GM18861 (cell line): ENCODE data around the gene SDK1.
"Not testable (repeated sequence)": the region's sequence is repeated elsewhere in the genome, so short reads cannot be mapped to it uniquely, and the experiment has no call there.

Experiments
- ATAC-seq: cut with Tn5 transposase; IDR thresholded peaks from one replicate; pipeline ENCODE4 v1.9.1; 2021; ENCODE audit not compliant: unreplicated experiment

SDK1 gene

GRCh38 chr7:4226524-4226882 is 925.5 kb downstream of the SDK1 start:
- ATAC-seq, result no peak

- ATAC-seq, result no peak
Measured at GRCh38 chr7:4227105-4228010, 926.3 kb downstream of the SDK1 start.

GRCh38 chr7:4230352-4230751 is 929.3 kb downstream of the SDK1 start:
- ATAC-seq, result no peak

GRCh38 chr7:4233146-4233545 is 932.1 kb downstream of the SDK1 start:
- no peak for ATAC-seq

- ATAC-seq, result no peak
Measured at GRCh38 chr7:4233621-4234497, 932.8 kb downstream of the SDK1 start.

- no peak for ATAC-seq
Measured at GRCh38 chr7:4234498-4234855, 933.4 kb downstream of the SDK1 start.

GRCh38 chr7:4234886-4235285 is 933.8 kb downstream of the SDK1 start:
- ATAC-seq, result no peak

GRCh38 chr7:4235596-4235995 is 934.5 kb downstream of the SDK1 start:
- ATAC-seq, result no peak

GRCh38 chr7:4236389-4236788 is 935.3 kb downstream of the SDK1 start:
- no peak for ATAC-seq

- ATAC-seq, result not testable (repeated sequence)
Measured at GRCh38 chr7:4236873-4237272, 935.8 kb downstream of the SDK1 start.

- ATAC-seq, result no peak
Measured at GRCh38 chr7:4237296-4238235, 936.5 kb downstream of the SDK1 start.

GRCh38 chr7:4238861-4239260 is 937.8 kb downstream of the SDK1 start:
- ATAC-seq, result no peak

GRCh38 chr7:4240042-4240441 is 939.0 kb downstream of the SDK1 start:
- ATAC-seq, result no peak

- no peak for ATAC-seq
Measured at GRCh38 chr7:4240520-4241303, 939.7 kb downstream of the SDK1 start.

GRCh38 chr7:4241304-4241612 is 940.2 kb downstream of the SDK1 start:
- ATAC-seq, result no peak

GRCh38 chr7:4241791-4242190 is 940.7 kb downstream of the SDK1 start:
- ATAC-seq, result no peak

- no peak for ATAC-seq
Measured at GRCh38 chr7:4242706-4243105, 941.7 kb downstream of the SDK1 start.

- no peak for ATAC-seq
Measured at GRCh38 chr7:4244041-4244440, 943.0 kb downstream of the SDK1 start.

- ATAC-seq, result no peak
Measured at GRCh38 chr7:4244635-4245034, 943.6 kb downstream of the SDK1 start.

GRCh38 chr7:4245135-4245865 is 944.2 kb downstream of the SDK1 start:
- ATAC-seq, result no peak
